Liver (tissue), 9 donors: ENCODE results near the gene ANO7. TPM values are rescaled to one million over a fixed set of nuclear protein-coding genes. Genes with fewer than 3 reads are reported as not detected.

ENCODE experiments used
- DNase-seq: peaks from one replicate; pipeline ENCODE4 v3.0.0-alpha.2; 2017; ENCODE audit warnings: low spot score
- H3K27ac ChIP-seq, 2 donors: one replicate each; pipeline ENCODE4 v1.7.0; 2013; ENCODE audit warnings: inconsistent platforms in 2 of 2, low read length in 2 of 2, control low read depth in 1 of 2, low read depth in 1 of 2, mild to moderate bottlenecking in 1 of 2
- H3K27me3 ChIP-seq, 4 donors: one replicate each; pipeline versions ENCODE4 v1.6.1 to v1.7.0; 2013; ENCODE audit warnings: low read length in 3 of 4, inconsistent platforms in 1 of 4, mild to moderate bottlenecking in 1 of 4, moderate library complexity in 1 of 4; ENCODE audit not compliant: control insufficient read depth in 4 of 4, insufficient read depth in 4 of 4
- H3K36me3 ChIP-seq, 4 donors: one replicate each; pipeline versions ENCODE4 v1.6.1 to v1.7.0; 2013; ENCODE audit warnings: low read length in 3 of 4, mild to moderate bottlenecking in 3 of 4, low read depth in 1 of 4, moderate library complexity in 1 of 4; ENCODE audit not compliant: control insufficient read depth in 4 of 4, insufficient read depth in 3 of 4
- H3K4me1 ChIP-seq, 4 donors: one replicate each; pipeline versions ENCODE4 v1.6.1 to v1.7.0; 2013; ENCODE audit warnings: low read length in 3 of 4, mild to moderate bottlenecking in 3 of 4, moderate library complexity in 1 of 4; ENCODE audit not compliant: control insufficient read depth in 4 of 4, insufficient read depth in 4 of 4
- H3K4me3 ChIP-seq, 3 donors: one replicate each; pipeline versions ENCODE4 v1.6.1 to v1.7.0; 2013; ENCODE audit warnings: low read length in 3 of 3, control low read depth in 1 of 3, low read depth in 1 of 3, mild to moderate bottlenecking in 1 of 3
- H3K9ac ChIP-seq, 2 donors: one replicate each; pipeline ENCODE4 v1.7.0; 2013; ENCODE audit warnings: low read length in 2 of 2, mild to moderate bottlenecking in 2 of 2, moderate library complexity in 2 of 2, control low read depth in 1 of 2, low read depth in 1 of 2
- H3K9me3 ChIP-seq, 4 donors: one replicate each; pipeline versions ENCODE4 v1.6.1 to v1.7.0; 2013; ENCODE audit warnings: low read length in 3 of 4; ENCODE audit not compliant: control insufficient read depth in 4 of 4
- ATF3 ChIP-seq: IDR thresholded peaks from 2 replicates; pipeline ENCODE4 v1.6.1; 2016; ENCODE audit warnings: antibody characterized with exemption
- CTCF ChIP-seq: fragments of 150-350 bp; IDR thresholded peaks from 2 replicates; pipeline ENCODE4 v1.5.1; 2017; ENCODE audit warnings: improper control_type of control experiment, low read depth, low read length; ENCODE audit not compliant: missing input control
- EGR1 ChIP-seq, 2 donors: IDR thresholded peaks; 2 replicates each; pipeline ENCODE4 v1.6.1; 2016 to 2018; ENCODE audit warnings: antibody characterized with exemption in 2 of 2, low read depth in 2 of 2
- FOXA1 ChIP-seq: IDR thresholded peaks from 2 replicates; pipeline ENCODE4 v1.6.1; 2016; ENCODE audit warnings: antibody characterized with exemption
- FOXA2 ChIP-seq: IDR thresholded peaks from 2 replicates; pipeline ENCODE4 v1.6.1; 2016; ENCODE audit warnings: antibody characterized with exemption
- GABPA ChIP-seq, 2 donors: IDR thresholded peaks in 1 of 2; conservative IDR thresholded peaks in 1 of 2; 2 replicates each; pipeline ENCODE4 v1.6.1; 2016; ENCODE audit warnings: antibody characterized with exemption in 2 of 2, mild to moderate bottlenecking in 1 of 2, moderate library complexity in 1 of 2
- HNF4A ChIP-seq, 2 donors: conservative IDR thresholded peaks; 2 replicates each; pipeline ENCODE4 v1.6.1; 2016; ENCODE audit warnings: antibody characterized with exemption in 2 of 2, mild to moderate bottlenecking in 2 of 2
- HNF4G ChIP-seq: IDR thresholded peaks from 2 replicates; pipeline ENCODE4 v1.6.1; 2016; ENCODE audit warnings: antibody characterized with exemption
- MAX ChIP-seq: IDR thresholded peaks from 2 replicates; pipeline ENCODE4 v1.6.1; 2016; ENCODE audit warnings: antibody characterized with exemption
- RAD21 ChIP-seq, 2 donors: IDR thresholded peaks; 2 replicates each; pipeline ENCODE4 v1.6.1; 2016; ENCODE audit warnings: antibody characterized with exemption in 2 of 2, mild to moderate bottlenecking in 2 of 2
- RXRA ChIP-seq, 2 donors: IDR thresholded peaks; 2 replicates each; pipeline ENCODE4 v1.6.1; 2017 to 2018; ENCODE audit warnings: antibody characterized with exemption in 2 of 2, mild to moderate bottlenecking in 1 of 2
- SP1 ChIP-seq: IDR thresholded peaks from 2 replicates; pipeline ENCODE4 v1.6.1; 2018; ENCODE audit warnings: antibody characterized with exemption, mild to moderate bottlenecking
- TAF1 ChIP-seq: conservative IDR thresholded peaks from 2 replicates; pipeline ENCODE4 v1.6.1; 2016; ENCODE audit warnings: antibody characterized with exemption, mild to moderate bottlenecking
- YY1 ChIP-seq: IDR thresholded peaks from 2 replicates; pipeline ENCODE4 v1.6.1; 2016; ENCODE audit warnings: antibody characterized with exemption, mild to moderate bottlenecking
- ZBTB33 ChIP-seq: IDR thresholded peaks from 2 replicates; pipeline ENCODE4 v1.6.1; 2016; ENCODE audit warnings: antibody characterized with exemption
- WGBS: extraction: QIAGEN DNeasy Blood & Tissue Kit; methylation state at CpG from one replicate; pipeline ENCODE4 v1.1.7; 2013; 5-methylcytosine and 5-hydroxymethylcytosine counted together
- polyA plus RNA-seq, 2 donors: library from polyadenylated mRNA; stranded (reverse) in 1 of 2; unstranded in 1 of 2; fragments of 200-250 nt in 1 of 2; fragments of >200 nt in 1 of 2; fragmentation: Nextera tagmentation in 1 of 2; extraction: Ambion mirVana in 1 of 2; gene quantifications; one replicate each; pipeline versions ENCODE4 v1.2.1 to v1.2.3, GENCODE V29; 2013 to 2015
- total RNA-seq, 2 donors: library from RNA; depleted of rRNA; stranded (reverse); fragments of >200 nt; gene quantifications; one replicate each; pipeline ENCODE4 v1.2.3, GENCODE V29; 2014
- TF ChIP-seq, protein P1 (sequence below): IDR thresholded peaks from 2 replicates; pipeline ENCODE4 v1.6.1; 2016; ENCODE audit warnings: antibody characterized with exemption, mild to moderate bottlenecking
- donor health status: healthy.
- donor health status: healthy.
- donor health status: healthy.
- donor health status: healthy.
- donor health status: healthy.

Gene ANO7
- total and polyA plus RNA-seq, 4 donors: 0.25 to 0.70 (median 0.45) TPM

- DNase-seq: no peak
- H3K9me3 ChIP-seq: no peaks in the 10 kb centered on the region
- H3K27me3 ChIP-seq: no peaks in the 10 kb centered on the region
- peaks cover 18 to 55% (median 26%) of the 10 kb centered on the region in 4 donors for H3K36me3 ChIP-seq
- TF ChIP-seq FOXA2: no peak
- TF ChIP-seq RXRA (IDR thresholded peaks at IDR 0.05): no peak
- no peak for TF ChIP-seq FOXA1
- no peak for TF ChIP-seq HNF4A (conservative IDR thresholded peaks at IDR 0.05)
- TF ChIP-seq SP1: no peak
- TF ChIP-seq ATF3: no peak
- TF ChIP-seq HNF4G: no peak
- TF ChIP-seq TAF1: no peak
- TF ChIP-seq, protein P1, sequence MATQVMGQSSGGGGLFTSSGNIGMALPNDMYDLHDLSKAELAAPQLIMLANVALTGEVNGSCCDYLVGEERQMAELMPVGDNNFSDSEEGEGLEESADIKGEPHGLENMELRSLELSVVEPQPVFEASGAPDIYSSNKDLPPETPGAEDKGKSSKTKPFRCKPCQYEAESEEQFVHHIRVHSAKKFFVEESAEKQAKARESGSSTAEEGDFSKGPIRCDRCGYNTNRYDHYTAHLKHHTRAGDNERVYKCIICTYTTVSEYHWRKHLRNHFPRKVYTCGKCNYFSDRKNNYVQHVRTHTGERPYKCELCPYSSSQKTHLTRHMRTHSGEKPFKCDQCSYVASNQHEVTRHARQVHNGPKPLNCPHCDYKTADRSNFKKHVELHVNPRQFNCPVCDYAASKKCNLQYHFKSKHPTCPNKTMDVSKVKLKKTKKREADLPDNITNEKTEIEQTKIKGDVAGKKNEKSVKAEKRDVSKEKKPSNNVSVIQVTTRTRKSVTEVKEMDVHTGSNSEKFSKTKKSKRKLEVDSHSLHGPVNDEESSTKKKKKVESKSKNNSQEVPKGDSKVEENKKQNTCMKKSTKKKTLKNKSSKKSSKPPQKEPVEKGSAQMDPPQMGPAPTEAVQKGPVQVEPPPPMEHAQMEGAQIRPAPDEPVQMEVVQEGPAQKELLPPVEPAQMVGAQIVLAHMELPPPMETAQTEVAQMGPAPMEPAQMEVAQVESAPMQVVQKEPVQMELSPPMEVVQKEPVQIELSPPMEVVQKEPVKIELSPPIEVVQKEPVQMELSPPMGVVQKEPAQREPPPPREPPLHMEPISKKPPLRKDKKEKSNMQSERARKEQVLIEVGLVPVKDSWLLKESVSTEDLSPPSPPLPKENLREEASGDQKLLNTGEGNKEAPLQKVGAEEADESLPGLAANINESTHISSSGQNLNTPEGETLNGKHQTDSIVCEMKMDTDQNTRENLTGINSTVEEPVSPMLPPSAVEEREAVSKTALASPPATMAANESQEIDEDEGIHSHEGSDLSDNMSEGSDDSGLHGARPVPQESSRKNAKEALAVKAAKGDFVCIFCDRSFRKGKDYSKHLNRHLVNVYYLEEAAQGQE: no peak
- no peak for TF ChIP-seq RAD21 (IDR thresholded peaks at IDR 0.05)
- TF ChIP-seq EGR1 (IDR thresholded peaks at IDR 0.05; ENCODE audit: low read depth in 2 of 2): no peak
- no peak for TF ChIP-seq MAX
- no peak overlapping the region for H3K27ac ChIP-seq
- 98% methylated on average over 7 of the region's 7 CpGs for WGBS
- H3K4me3 ChIP-seq: no peak overlapping the region
- H3K9ac ChIP-seq: no peak overlapping the region
- H3K4me1 ChIP-seq: no peaks in the 10 kb centered on the region
Observed at GRCh38 chr2:241160318-241160717, 28.2 kb upstream of the ANO7 start.

DNA sequence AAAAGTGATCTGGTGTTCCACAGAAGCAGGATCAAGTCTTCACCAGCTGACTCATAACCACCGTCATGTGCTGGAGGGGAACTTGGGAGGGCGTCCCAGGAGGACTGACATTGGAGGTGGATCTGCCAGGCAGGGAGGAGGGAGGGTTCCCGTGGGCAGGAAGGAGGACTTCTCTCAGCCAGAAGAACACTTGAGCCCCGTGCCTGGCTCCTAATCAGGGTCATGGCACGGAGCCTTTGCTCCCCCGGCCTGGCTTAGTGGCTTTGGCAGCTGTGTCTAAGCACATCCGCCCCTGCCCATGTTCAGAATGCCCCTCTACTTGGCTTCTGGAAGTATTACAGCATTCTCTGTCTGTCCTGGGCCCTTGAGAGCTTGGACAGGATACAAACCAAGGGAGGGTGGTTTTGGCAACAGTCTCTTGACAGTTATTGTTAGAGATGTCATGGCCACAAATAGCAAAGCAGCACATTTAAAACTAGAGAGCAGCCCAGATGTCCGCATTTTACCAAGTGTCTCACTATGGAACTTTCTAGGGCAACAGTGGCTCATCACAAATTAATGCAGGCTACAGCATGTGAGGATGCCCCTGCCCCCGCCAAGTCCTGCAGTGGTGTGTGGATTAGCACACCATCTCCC is 26.7 kb upstream of the ANO7 start:
- no peak overlapping the region for H3K27ac ChIP-seq

More for the DNA sequence above, 26.7 kb upstream of the ANO7 start:
- Histone ChIP-seq H3K27me3 (no peaks in the 10 kb centered on the region), H3K9ac (no peak overlapping the region), H3K9me3 (no peaks in the 10 kb centered on the region), H3K36me3 (peaks cover 21 to 60% (median 31%) of the 10 kb centered on the region in 4 donors), H3K4me1 (no peaks in the 10 kb centered on the region), H3K4me3 (no peak overlapping the region)
- no peak for TF ChIP-seq TAF1
- TF ChIP-seq HNF4G: no peak
- no peak for TF ChIP-seq EGR1 (IDR thresholded peaks at IDR 0.05; ENCODE audit: low read depth in 2 of 2)
- TF ChIP-seq, protein P1: no peak
- no peak for TF ChIP-seq GABPA (IDR thresholded peaks at IDR 0.05 in 1 of 2, conservative IDR thresholded peaks at IDR 0.05 in 1 of 2)
- TF ChIP-seq MAX: no peak
- no peak for TF ChIP-seq ATF3
- no peak for TF ChIP-seq FOXA2
- TF ChIP-seq RXRA (IDR thresholded peaks at IDR 0.05): no peak
- no peak for TF ChIP-seq CTCF
- no peak for TF ChIP-seq ZBTB33
- TF ChIP-seq YY1: no peak
- WGBS: 80% methylated on average over 9 of the region's 9 CpGs
- no peak for DNase-seq
